Activated T-cell treated with anti-CD3 and anti-CD28 coated beads, Interleukin-2, amount 50 U/mL, for 72 hours (primary cell): ENCODE measurements around the gene UNC5CL. TPM values are rescaled to one million over a fixed set of nuclear protein-coding genes. Genes with fewer than 3 reads are reported as not detected.

ENCODE experiments used
- ATAC-seq, 2 donors: fragments of 150-1000 bp; cut with Tn5 transposase; replicated peaks in 1 of 2; 2 replicates each; pipeline ENCODE4 v1.10.0; 2021; ENCODE audit warnings: moderate library complexity in 2 of 2, mild to moderate bottlenecking in 1 of 2
- DNase-seq, 2 donors: peaks; one replicate each; pipeline ENCODE4 v3.0.0; 2021 to 2022; ENCODE audit warnings: mixed read lengths in 1 of 2
- H3K27ac Mint-ChIP-seq: one replicate; pipeline ENCODE4 v1.8.0; 2022; ENCODE audit warnings: mild to moderate bottlenecking, moderate library complexity, mixed read lengths
- H3K27me3 Mint-ChIP-seq: one replicate; pipeline ENCODE4 v1.8.0; 2022; ENCODE audit warnings: low read depth, mixed read lengths
- H3K36me3 Mint-ChIP-seq, 2 donors: one replicate each; pipeline ENCODE4 v1.8.0; 2022; ENCODE audit warnings: mixed read lengths in 2 of 2, mild to moderate bottlenecking in 1 of 2; ENCODE audit not compliant: insufficient read depth in 2 of 2
- H3K4me1 Mint-ChIP-seq: one replicate; pipeline ENCODE4 v1.8.0; 2022; ENCODE audit warnings: low read depth, mixed read lengths
- H3K4me3 Mint-ChIP-seq, 2 donors: one replicate each; pipeline ENCODE4 v1.8.0; 2022; ENCODE audit warnings: mild to moderate bottlenecking in 2 of 2, mixed read lengths in 2 of 2, moderate library complexity in 2 of 2
- H3K9me3 Mint-ChIP-seq, 2 donors: one replicate each; pipeline ENCODE4 v1.8.0; 2022; ENCODE audit warnings: mixed read lengths in 2 of 2
- total RNA-seq, 2 donors: library from RNA; stranded (reverse); gene quantifications; one replicate each; pipeline ENCODE4 v1.2.3, GENCODE V29; 2022

Gene UNC5CL
- total RNA-seq, 2 donors from 2014 or later, result 4.0 to 5.5 TPM

DNA sequence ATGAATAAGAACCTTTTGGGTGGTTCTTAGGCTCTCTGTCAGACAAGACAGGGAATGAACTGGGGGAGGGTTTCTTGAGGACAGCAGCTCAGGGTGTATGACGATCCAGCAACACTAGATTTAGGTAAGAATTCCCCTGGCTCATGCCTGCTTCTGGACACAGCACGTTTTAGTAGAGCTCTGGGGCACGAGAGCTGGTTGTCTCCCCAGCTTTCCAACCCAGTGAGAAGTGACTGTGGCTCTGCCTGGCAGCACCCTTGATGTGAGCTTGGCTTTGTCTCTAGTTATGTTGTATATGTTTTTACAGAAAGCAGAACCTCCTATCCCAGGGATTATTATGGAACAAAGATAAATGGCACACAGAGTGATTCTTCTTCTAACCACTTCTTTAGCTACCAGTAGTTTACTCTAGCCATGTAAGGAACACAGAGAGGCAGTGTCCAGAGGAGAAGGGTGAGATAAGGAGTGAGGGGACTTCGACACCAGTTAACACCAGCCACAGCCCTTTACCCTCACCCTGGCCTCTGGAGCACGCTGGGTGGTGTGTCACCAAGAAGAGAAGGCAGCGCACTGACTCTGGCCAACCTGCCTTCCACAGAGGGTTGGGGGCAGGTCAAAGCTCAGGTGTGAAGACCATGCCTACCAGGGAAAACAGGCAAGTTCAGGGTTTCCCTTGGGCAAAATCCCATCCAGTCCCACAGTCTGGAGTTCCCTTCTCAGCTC lies 17.9 kb upstream of the UNC5CL start:
- Mint-ChIP-seq H3K4me1 (peaks cover 14% of the 10 kb centered on the region), H3K4me3 (no peak overlapping the region), H3K9me3 (no peaks in the 10 kb centered on the region), H3K36me3 (peaks cover 2 to 4% of the 10 kb centered on the region in 2 donors), H3K27me3 (no peaks in the 10 kb centered on the region), H3K27ac (no peak overlapping the region)
- ATAC-seq (no peak), DNase-seq (no peak)

DNA sequence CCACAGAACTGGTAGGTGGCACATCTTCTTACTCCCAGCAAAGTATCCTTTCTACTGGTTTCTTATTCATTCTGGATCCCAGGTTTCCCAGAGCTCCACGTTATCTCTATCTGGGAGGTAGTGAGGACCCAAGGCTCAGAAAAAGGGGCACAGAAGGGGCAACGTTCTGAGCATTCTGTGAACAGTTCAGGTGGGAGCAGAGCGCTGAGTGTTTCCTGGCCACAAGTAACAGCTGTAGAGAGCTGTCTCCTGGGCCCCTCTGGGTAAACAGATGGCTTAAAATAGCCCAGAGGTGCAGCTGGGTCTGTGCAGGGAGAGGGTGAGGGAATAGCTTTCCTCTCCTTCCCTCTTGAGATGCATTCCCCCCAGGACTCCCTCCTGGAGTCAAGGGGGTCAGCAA lies 16.1 kb upstream of the UNC5CL start:
- Mint-ChIP-seq H3K9me3 (no peaks in the 10 kb centered on the region), H3K27me3 (no peaks in the 10 kb centered on the region), H3K4me3 (no peak overlapping the region), H3K4me1 (peaks cover 17% of the 10 kb centered on the region), H3K27ac (no peak overlapping the region), H3K36me3 (peaks cover 4 to 5% of the 10 kb centered on the region in 2 donors)
- ATAC-seq (no peak), DNase-seq (no peak)

DNA sequence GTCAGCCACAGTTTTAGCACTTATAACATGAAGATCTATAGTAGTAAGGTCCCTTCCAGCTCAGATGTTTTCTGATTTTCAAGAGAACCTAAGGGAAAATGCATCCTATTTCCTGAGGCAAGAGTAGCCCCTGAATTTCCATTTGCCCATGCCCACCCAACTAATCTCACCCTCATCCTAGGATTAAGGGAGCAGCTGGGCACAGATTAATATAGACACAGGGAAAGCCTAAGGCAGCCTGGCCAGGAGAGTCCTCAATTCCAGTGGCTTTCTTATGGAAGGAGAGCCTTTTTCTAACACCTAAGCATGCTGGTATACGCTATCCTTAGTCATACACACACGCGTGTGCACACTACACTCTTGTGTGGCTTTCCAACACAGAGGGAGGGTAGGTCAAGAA lies 15.5 kb upstream of the UNC5CL start:
- Mint-ChIP-seq H3K9me3 (no peaks in the 10 kb centered on the region), H3K4me1 (peaks cover 17% of the 10 kb centered on the region), H3K4me3 (no peak overlapping the region), H3K27ac (no peak overlapping the region), H3K27me3 (no peaks in the 10 kb centered on the region), H3K36me3 (peaks cover 3 to 4% of the 10 kb centered on the region in 2 donors)
- no peak for DNase-seq
- ATAC-seq, result no peak

DNA sequence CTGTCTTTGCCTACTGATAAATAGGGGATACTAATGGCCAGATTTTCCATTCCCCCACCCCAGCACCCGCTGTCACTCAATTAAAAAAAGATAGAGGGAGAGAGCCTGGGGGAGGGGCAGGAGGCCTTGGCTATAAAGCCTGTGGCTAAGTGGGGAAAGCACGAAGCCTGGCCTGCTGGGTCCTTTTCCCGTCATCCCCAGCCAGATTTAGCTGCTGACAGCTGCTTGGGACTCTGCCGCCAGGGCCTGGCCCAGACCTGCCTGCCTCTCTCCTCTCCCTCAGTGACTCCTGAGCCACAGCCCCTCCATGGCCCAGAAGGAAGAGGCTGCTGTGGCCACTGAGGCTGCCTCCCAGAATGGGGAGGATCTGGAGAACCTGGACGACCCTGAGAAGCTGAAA lies 14.0 kb upstream of the UNC5CL start, which contains the start of gene APOBEC2:
Gene APOBEC2, plus strand, starts transcription at position 162 of the 400 bp plus-strand sequence. Its CDS starts 146 bp downstream, at position 308.
- Mint-ChIP-seq H3K9me3 (no peaks in the 10 kb centered on the region), H3K36me3 (peaks cover 3 to 4% of the 10 kb centered on the region in 2 donors), H3K27ac (peak within 1 kb of the TSS; percentile 31), H3K27me3 (no peaks in the 10 kb centered on the region), H3K4me3 (no peak within 1 kb of the TSS), H3K4me1 (peaks cover 17% of the 10 kb centered on the region)
- DNase-seq, result no peak
- no peak for ATAC-seq

DNA sequence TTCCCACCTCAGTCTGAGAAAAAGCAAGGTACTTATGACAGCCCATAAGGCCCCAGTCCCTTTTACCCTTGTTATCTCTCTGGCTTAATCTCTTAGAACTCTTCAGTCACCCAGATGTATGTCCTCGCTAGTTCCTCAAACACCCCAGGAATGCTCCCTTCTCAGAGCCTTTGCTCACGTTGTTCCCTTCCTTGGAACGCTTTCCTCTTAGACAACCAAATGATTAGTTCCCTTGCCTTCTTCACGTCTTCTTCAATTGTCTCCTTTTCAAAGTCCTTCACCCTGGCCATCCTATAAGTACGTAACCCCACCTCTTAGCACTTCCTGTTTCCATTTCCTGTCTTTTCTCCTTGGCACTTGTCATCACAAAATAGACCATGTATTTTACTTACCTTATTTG lies 12.9 kb upstream of the UNC5CL start:
- DNase-seq (no peak), ATAC-seq (no peak)
- H3K4me3 Mint-ChIP-seq, result no peak overlapping the region
- no peaks in the 10 kb centered on the region for H3K9me3 Mint-ChIP-seq
- H3K36me3 Mint-ChIP-seq, result peaks cover 3 to 4% of the 10 kb centered on the region in 2 donors
- no peaks in the 10 kb centered on the region for H3K27me3 Mint-ChIP-seq
- H3K4me1 Mint-ChIP-seq, result peaks cover 17% of the 10 kb centered on the region
- peak overlapping the region; percentile 0 for H3K27ac Mint-ChIP-seq

DNA sequence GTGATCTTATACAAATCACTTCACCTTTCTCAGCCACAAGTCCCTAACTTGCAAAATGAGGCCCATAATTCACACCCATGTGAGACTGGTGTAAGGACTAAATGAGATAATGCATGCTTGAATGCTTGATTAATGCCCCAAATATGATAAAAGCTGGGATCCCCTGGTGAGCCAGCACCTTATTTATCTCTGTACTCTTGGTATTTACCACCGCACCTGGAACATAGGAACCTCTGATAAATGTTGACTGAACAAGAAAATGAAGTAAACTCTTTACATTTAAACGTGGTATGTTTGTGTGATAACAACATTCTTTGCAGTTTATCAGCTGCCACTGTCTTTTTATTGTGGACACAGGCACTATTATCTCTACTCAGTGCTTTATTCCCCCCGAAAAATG lies 11.5 kb upstream of the UNC5CL start:
- ATAC-seq (no peak), DNase-seq (no peak)
- Mint-ChIP-seq H3K4me1 (peaks cover 17% of the 10 kb centered on the region), H3K27ac (no peak overlapping the region), H3K27me3 (no peaks in the 10 kb centered on the region), H3K36me3 (peaks cover 3 to 4% of the 10 kb centered on the region in 2 donors), H3K4me3 (no peak overlapping the region), H3K9me3 (no peaks in the 10 kb centered on the region)

DNA sequence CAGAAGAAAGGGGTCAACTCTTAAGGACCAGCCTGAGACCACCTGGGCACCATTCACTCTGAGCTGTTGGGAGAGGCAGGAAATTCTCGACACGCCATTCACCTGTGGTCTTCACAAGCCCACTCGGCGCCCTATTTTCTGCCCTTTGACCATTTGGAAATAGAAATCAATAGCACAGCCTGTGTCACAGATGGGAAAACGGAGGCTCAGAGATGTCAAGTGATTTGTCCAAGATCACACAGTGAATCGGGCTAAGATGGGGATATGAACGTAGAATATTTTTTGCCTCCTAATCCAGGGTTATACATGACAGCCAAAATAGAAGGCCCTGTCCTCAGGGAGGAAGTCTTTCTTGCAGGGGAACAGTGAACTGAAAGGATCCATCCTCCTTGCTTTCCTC lies 10.9 kb upstream of the UNC5CL start:
- Mint-ChIP-seq H3K36me3 (peaks cover 3 to 4% of the 10 kb centered on the region in 2 donors), H3K4me1 (peaks cover 17% of the 10 kb centered on the region), H3K9me3 (no peaks in the 10 kb centered on the region), H3K4me3 (no peak overlapping the region), H3K27me3 (no peaks in the 10 kb centered on the region), H3K27ac (no peak overlapping the region)
- DNase-seq (no peak), ATAC-seq (no peak)

DNA sequence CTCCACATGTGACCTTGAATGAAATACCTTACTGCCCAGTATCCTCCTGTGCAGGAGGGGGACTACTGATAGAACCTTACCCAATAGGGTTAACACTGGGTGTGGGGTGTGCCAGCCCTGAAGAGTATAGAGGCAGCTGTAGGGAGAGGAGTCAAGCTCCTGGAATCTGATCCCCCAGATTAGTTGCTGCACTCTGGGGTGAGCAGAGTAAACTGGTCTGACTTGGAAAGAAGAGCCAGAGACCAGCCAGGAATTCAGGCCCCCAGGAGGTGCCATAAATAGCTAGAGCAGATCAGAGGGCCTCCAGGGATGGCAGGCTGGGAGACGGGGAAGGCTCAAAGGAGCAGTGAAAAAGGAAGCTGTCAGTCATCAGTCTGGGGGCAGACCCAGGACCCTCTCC lies 10.5 kb upstream of the UNC5CL start:
- no peak for DNase-seq
- peaks cover 17% of the 10 kb centered on the region for H3K4me1 Mint-ChIP-seq
- no peak overlapping the region for H3K27ac Mint-ChIP-seq
- no peak overlapping the region for H3K4me3 Mint-ChIP-seq
- H3K27me3 Mint-ChIP-seq, result no peaks in the 10 kb centered on the region
- no peak for ATAC-seq
- no peaks in the 10 kb centered on the region for H3K9me3 Mint-ChIP-seq
- peaks cover 3 to 4% of the 10 kb centered on the region in 2 donors for H3K36me3 Mint-ChIP-seq

DNA sequence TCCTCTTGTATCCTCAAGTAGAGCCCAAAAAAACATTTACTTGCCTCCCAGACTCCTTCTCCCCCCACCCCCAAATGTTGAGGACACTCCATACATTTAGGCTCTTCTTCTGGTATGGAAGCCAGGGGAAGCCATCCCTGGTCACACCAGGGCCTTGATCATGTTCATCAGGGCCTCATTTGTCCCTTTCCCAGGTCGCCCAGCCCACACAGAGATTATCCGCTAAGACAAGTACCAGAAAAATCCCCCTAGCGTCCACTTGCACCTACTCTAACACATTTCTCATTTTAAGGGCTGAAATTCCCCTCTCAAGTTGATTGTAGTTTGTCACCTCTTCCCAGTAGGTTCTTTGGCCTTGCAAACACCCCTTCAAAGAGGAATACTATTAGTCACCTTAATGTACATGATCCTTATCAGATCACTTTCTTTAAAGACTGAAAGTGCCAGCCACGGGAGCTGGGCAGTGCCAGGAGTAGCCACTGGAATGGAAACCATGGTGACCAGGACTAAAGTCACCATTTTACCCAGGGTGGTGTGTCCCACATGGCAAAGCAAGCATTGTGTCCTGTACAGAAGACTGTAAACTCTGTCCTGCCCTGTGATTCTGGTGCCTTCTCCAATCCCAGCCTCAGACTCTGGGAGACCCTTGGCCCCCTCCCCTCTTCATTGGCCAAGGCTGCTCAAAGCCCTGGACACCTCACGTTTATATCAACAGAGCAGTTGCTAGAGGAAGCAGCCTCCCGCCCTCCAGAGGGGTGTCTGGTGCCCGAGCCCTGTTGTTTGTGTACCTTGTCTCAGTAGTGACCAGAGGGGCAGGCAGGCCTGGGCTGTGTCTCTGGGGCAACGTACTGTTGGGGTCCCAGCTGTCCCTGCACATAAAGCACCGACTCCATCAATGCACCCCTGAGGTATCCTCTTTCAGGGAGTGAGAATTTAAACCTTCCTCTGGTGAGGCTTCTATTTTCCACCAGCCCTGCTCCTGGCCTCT lies 9.0 kb upstream of the UNC5CL start:
- Mint-ChIP-seq H3K4me3 (no peak overlapping the region), H3K27ac (no peak overlapping the region), H3K4me1 (peaks cover 14% of the 10 kb centered on the region), H3K9me3 (no peaks in the 10 kb centered on the region), H3K36me3 (peaks cover 3 to 4% of the 10 kb centered on the region in 2 donors), H3K27me3 (no peaks in the 10 kb centered on the region)
- no peak for DNase-seq
- no peak for ATAC-seq

DNA sequence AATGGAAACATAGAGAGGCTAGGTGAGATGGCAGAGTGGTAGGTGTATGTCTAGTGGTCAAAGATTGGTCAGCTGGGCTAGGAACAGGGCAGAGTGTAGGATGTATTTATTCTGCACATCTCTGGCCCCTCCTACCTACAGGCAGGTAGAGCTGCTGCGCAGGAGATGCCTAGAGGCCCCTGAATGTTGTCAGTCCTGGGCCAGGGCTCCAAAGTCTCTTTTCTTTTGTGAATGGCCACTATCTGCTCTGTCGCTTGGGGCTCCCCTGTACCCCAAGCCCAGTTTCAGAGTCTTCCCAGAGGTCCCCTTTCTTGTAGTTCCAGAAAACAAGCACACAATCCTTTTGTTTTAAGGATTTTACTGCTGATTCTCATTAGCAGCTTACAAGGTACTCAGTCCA lies 8.3 kb upstream of the UNC5CL start:
- no peak for ATAC-seq
- H3K9me3 Mint-ChIP-seq, result no peaks in the 10 kb centered on the region
- H3K36me3 Mint-ChIP-seq, result peaks cover 3 to 4% of the 10 kb centered on the region in 2 donors

DNA sequence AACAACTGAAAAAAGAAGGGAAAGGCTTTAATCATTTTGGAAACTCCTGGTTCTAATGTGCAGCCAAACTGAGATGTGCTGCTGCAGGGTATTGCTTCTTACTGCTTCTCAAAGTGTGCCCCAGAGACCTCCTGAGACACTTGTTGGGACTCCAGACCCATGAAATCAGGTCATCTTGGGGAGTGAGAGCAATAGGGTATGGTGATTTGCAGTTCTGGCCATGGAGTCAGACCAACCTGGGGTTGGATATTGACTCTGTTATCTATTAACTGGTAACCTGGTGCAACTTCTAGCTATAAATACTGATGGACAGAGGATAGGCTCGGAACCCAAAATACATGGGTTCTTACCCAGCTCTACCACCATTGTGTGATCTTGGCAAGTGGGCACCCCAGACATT lies 7.1 kb upstream of the UNC5CL start:
- no peaks in the 10 kb centered on the region for H3K27me3 Mint-ChIP-seq
- H3K4me1 Mint-ChIP-seq, result no peaks in the 10 kb centered on the region
- no peak overlapping the region for H3K4me3 Mint-ChIP-seq
- H3K9me3 Mint-ChIP-seq, result no peaks in the 10 kb centered on the region
- no peak overlapping the region for H3K27ac Mint-ChIP-seq
- H3K36me3 Mint-ChIP-seq, result no peaks in the 10 kb centered on the region
- no peak for DNase-seq
- no peak for ATAC-seq

More for the DNA sequence above, 8.3 kb upstream of the UNC5CL start:
- no peak for DNase-seq
- Mint-ChIP-seq H3K27ac (no peak overlapping the region), H3K4me3 (no peak overlapping the region), H3K4me1 (peaks cover 7% of the 10 kb centered on the region), H3K27me3 (no peaks in the 10 kb centered on the region)

DNA sequence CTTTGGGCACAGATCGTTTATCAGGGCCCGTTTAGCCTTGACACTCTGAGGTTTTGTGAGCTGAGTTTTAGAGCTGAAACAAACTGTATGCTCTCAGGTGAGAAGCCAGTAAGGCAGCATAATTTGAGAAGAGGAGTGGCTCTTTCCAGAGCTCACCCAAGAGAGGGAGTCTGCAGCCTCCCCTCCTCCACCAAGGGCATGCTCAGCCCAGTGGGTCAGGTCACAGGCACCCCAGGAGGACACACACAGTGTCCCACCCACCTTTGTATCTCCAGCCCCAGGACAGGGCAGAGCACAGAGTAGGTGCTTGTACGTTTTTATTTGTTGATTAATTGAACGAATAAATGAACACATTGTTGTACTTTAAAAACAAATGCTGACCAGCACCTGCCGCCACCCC lies 6.6 kb upstream of the UNC5CL start:
- Mint-ChIP-seq H3K4me1 (peaks cover 3% of the 10 kb centered on the region), H3K27me3 (no peaks in the 10 kb centered on the region), H3K9me3 (no peaks in the 10 kb centered on the region), H3K27ac (no peak overlapping the region), H3K4me3 (no peak overlapping the region), H3K36me3 (no peaks in the 10 kb centered on the region)
- DNase-seq, result no peak
- no peak for ATAC-seq

DNA sequence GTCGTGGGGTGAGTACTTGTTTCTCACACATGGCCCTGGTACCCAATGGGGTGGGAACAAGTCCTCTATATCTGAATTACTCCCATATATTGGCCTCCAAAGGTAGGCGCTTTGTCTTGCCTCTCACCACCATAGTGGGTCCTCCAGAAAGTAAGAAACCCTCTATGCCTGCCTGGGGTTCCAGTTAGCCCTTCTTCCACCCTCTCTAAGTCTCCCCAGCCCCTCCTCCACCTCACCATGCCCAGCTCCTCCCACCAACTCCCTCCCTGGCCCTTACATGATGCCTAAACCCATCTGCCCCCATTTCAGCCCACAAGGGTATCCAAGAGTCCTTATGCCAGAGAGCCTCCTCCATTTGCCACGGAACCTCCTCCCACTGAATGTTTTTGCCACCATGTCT lies 4.1 kb upstream of the UNC5CL start:
- ATAC-seq (no peak), DNase-seq (no peak)
- H3K4me1 Mint-ChIP-seq, result peaks cover 8% of the 10 kb centered on the region
- no peaks in the 10 kb centered on the region for H3K36me3 Mint-ChIP-seq
- no peak overlapping the region for H3K4me3 Mint-ChIP-seq
- no peaks in the 10 kb centered on the region for H3K9me3 Mint-ChIP-seq
- no peaks in the 10 kb centered on the region for H3K27me3 Mint-ChIP-seq
- H3K27ac Mint-ChIP-seq, result no peak overlapping the region
